OCI-LY1 (cell line): ENCODE results near the gene DYNC1I1.

Experiments
- H2AFZ ChIP-seq: fragments of 200-600 bp; sonication (generic), shearing (Covaris generic); 2 replicates; pipeline ENCODE4 v1.6.0; 2014; ENCODE audit warnings: antibody characterized with exemption, mild to moderate bottlenecking, low read length
- H3F3A ChIP-seq: fragments of 200-600 bp; sonication (generic), shearing (Covaris generic); 2 replicates; pipeline ENCODE4 v1.6.0; 2014; ENCODE audit warnings: mild to moderate bottlenecking, antibody characterized with exemption, low read length, moderate library complexity; ENCODE audit not compliant: insufficient read depth
- H3K27ac ChIP-seq: fragments of 200-600 bp; sonication (generic); 2 replicates; pipeline ENCODE4 v1.5.1; 2014; ENCODE audit warnings: low read length, mixed run types, mild to moderate bottlenecking, low read depth; ENCODE audit not compliant: poor library complexity, severe bottlenecking
- H3K27me3 ChIP-seq: fragments of 200-600 bp; sonication (generic); 2 replicates; pipeline ENCODE4 v1.6.0; 2014; ENCODE audit warnings: antibody characterized with exemption, mild to moderate bottlenecking, low read length, moderate library complexity; ENCODE audit not compliant: insufficient read depth
- H3K36me3 ChIP-seq: fragments of 200-600 bp; sonication (generic); 2 replicates; pipeline ENCODE4 v1.6.1; 2014; ENCODE audit warnings: mild to moderate bottlenecking, antibody characterized with exemption, low read length, moderate library complexity, mixed read lengths; ENCODE audit not compliant: insufficient read depth
- H3K4me1 ChIP-seq: fragments of 200-600 bp; sonication (generic); 2 replicates; pipeline ENCODE4 v1.5.1; 2014; ENCODE audit warnings: mild to moderate bottlenecking, low read length, moderate library complexity; ENCODE audit not compliant: insufficient read depth, severe bottlenecking
- H3K4me2 ChIP-seq: fragments of 200-600 bp; sonication (generic), shearing (Covaris generic); 2 replicates; pipeline ENCODE4 v1.6.1; 2014; ENCODE audit warnings: low read length
- H3K4me3 ChIP-seq: fragments of 200-600 bp; sonication (generic); 2 replicates; pipeline ENCODE4 v1.5.1; 2014; ENCODE audit warnings: low read length, low read depth, mild to moderate bottlenecking, mixed read lengths; ENCODE audit not compliant: poor library complexity, severe bottlenecking
- H3K79me2 ChIP-seq: fragments of 200-600 bp; shearing (Covaris generic); 2 replicates; pipeline ENCODE4 v1.6.1; 2016; ENCODE audit warnings: mixed run types, low read length, mixed read lengths; ENCODE audit not compliant: insufficient read depth
- H3K9ac ChIP-seq: fragments of 200-600 bp; sonication (generic), shearing (Covaris generic); 2 replicates; pipeline ENCODE4 v1.6.1; 2014; ENCODE audit warnings: mild to moderate bottlenecking, low read length, mixed read lengths
- H3K9me2 ChIP-seq: fragments of 200-600 bp; sonication (generic), shearing (Covaris generic); 2 replicates; pipeline ENCODE4 v1.6.1; 2014; ENCODE audit warnings: low read depth, mild to moderate bottlenecking, low read length, mixed read lengths
- H3K9me3 ChIP-seq: fragments of 200-600 bp; shearing (Covaris generic); 2 replicates; pipeline ENCODE4 v1.6.1; 2014; ENCODE audit warnings: low read length, mixed read lengths
- H4K20me1 ChIP-seq: fragments of 200-600 bp; sonication (generic), shearing (Covaris generic); 2 replicates; pipeline ENCODE4 v1.6.0; 2016; ENCODE audit warnings: mild to moderate bottlenecking, low read length; ENCODE audit not compliant: insufficient read depth
- CTCF ChIP-seq: fragments of 200-600 bp; sonication (generic), shearing (Covaris generic); IDR thresholded peaks from 2 replicates; pipeline ENCODE4 v1.5.1; 2017; ENCODE audit warnings: mild to moderate bottlenecking, antibody characterized with exemption, low read length, moderate library complexity, mixed read lengths
- EZH2 ChIP-seq: fragments of 200-600 bp; sonication (generic), shearing (Covaris generic); IDR thresholded peaks from 2 replicates; pipeline ENCODE4 v1.8.0; 2017; ENCODE audit warnings: borderline replicate concordance, mixed run types, mild to moderate bottlenecking, antibody characterized with exemption, low read length, moderate library complexity, mixed read lengths

The DYNC1I1 gene

GRCh38 chr7:95749044-95749443 is 23.3 kb upstream of the DYNC1I1 start:
- H3F3A ChIP-seq = no peaks in the 10 kb centered on the region
- H3K36me3 ChIP-seq = no peaks in the 10 kb centered on the region
- no peak for TF ChIP-seq CTCF
- no peak for TF ChIP-seq EZH2

GRCh38 chr7:95749515-95749914 is 22.8 kb upstream of the DYNC1I1 start:
- H2AFZ ChIP-seq = no peak overlapping the region
- no peak overlapping the region; the same call in 1 of the 2 replicates for H3K4me2 ChIP-seq
- H3K4me1 ChIP-seq = peaks cover 12% of the 10 kb centered on the region
- no peaks in the 10 kb centered on the region for H3F3A ChIP-seq
- TF ChIP-seq CTCF = no peak
- TF ChIP-seq EZH2 = no peak
- H3K9me3 ChIP-seq = no peaks in the 10 kb centered on the region
- no peaks in the 10 kb centered on the region for H4K20me1 ChIP-seq
- no peak overlapping the region for H3K27ac ChIP-seq
- H3K9me2 ChIP-seq = no peaks in the 10 kb centered on the region
- H3K36me3 ChIP-seq = no peaks in the 10 kb centered on the region
- H3K79me2 ChIP-seq = no peaks in the 10 kb centered on the region
- H3K9ac ChIP-seq = no peak overlapping the region
- H3K4me3 ChIP-seq = no peak overlapping the region
- no peaks in the 10 kb centered on the region for H3K27me3 ChIP-seq

More at GRCh38 chr7:95749044-95749443, 23.3 kb upstream of the DYNC1I1 start:
- Histone ChIP-seq H3K9me2 (no peaks in the 10 kb centered on the region), H3K4me3 (no peak overlapping the region), H3K4me2 (no peak overlapping the region), H3K9ac (no peak overlapping the region), H3K4me1 (peaks cover 12% of the 10 kb centered on the region), H3K27me3 (no peaks in the 10 kb centered on the region), H3K79me2 (no peaks in the 10 kb centered on the region), H3K9me3 (no peaks in the 10 kb centered on the region), H4K20me1 (no peaks in the 10 kb centered on the region), H3K27ac (no peak overlapping the region), H2AFZ (no peak overlapping the region)

GRCh38 chr7:95753440-95753839 is 18.9 kb upstream of the DYNC1I1 start:
- Histone ChIP-seq H3K4me3 (no peak overlapping the region), H3K27ac (no peak overlapping the region), H3K36me3 (no peaks in the 10 kb centered on the region), H3K9ac (no peak overlapping the region), H3K4me2 (no peak overlapping the region), H3K9me3 (no peaks in the 10 kb centered on the region), H2AFZ (no peak overlapping the region), H3F3A (no peaks in the 10 kb centered on the region), H3K27me3 (no peaks in the 10 kb centered on the region), H3K79me2 (no peaks in the 10 kb centered on the region), H4K20me1 (no peaks in the 10 kb centered on the region), H3K4me1 (peaks cover 8% of the 10 kb centered on the region), H3K9me2 (no peaks in the 10 kb centered on the region)
- TF ChIP-seq CTCF = no peak
- no peak for TF ChIP-seq EZH2
